Testis (tissue), 3 donors: ENCODE results near the gene KHDC4. TPM values are rescaled to one million over a fixed set of nuclear protein-coding genes. Genes with fewer than 3 reads are reported as not detected.

ENCODE experiments used
- DNase-seq: peaks from one replicate; pipeline ENCODE4 v3.0.0-alpha.2; 2019
- H3K27ac ChIP-seq, 2 donors: fragments of 200-600 bp; sonication (generic); one replicate each; pipeline ENCODE4 v1.5.1; 2019
- H3K27me3 ChIP-seq: fragments of 200-600 bp; sonication (generic); one replicate; pipeline ENCODE4 v1.5.1; 2019
- H3K36me3 ChIP-seq: fragments of 200-600 bp; sonication (generic); one replicate; pipeline ENCODE4 v1.5.1; 2017; ENCODE audit warnings: low read depth; ENCODE audit errors: missing control alignments
- H3K4me1 ChIP-seq: fragments of 200-600 bp; sonication (generic); one replicate; pipeline ENCODE4 v1.5.1; 2019
- H3K4me3 ChIP-seq, 2 donors: fragments of 200-600 bp; sonication (generic); one replicate each; pipeline ENCODE4 v1.5.1; 2017 to 2019
- H3K9me3 ChIP-seq: fragments of 200-600 bp; sonication (generic); one replicate; pipeline ENCODE4 v1.5.1; 2017
- CTCF ChIP-seq, 3 experiments: fragments of 450-650 bp in 2 of 3; fragments of 200-600 bp in 1 of 3; sonication (generic) in 1 of 3; IDR thresholded peaks; one replicate each; pipeline ENCODE4 v1.5.1; 2016 to 2019; ENCODE audit warnings: antibody characterized with exemption in 3 of 3, mild to moderate bottlenecking in 2 of 3, moderate library complexity in 1 of 3
- POLR2A ChIP-seq: fragments of 450-650 bp; IDR thresholded peaks from one replicate; pipeline ENCODE4 v1.6.1; 2017; ENCODE audit warnings: antibody characterized with exemption, mild to moderate bottlenecking, moderate library complexity
- WGBS, 2 donors: methylation state at CpG; one replicate each; pipeline ENCODE4 v1.1.5; 2018; 5-methylcytosine and 5-hydroxymethylcytosine counted together
- intact Hi-C: fragments of 100-400 bp; cut with DNase I; formaldehyde crosslinking; loops from one replicate; pipeline ENCODE4 v1.15.1; 2023; ENCODE audit warnings: low total_unique reads
- polyA plus RNA-seq: library from polyadenylated mRNA; stranded (reverse); fragments of 350-450 nt; fragmentation: Illumina TruSeq; extraction: RNeasy Lipid Tissue Mini Kit (QIAGEN cat#74804); gene quantifications from one replicate; pipeline ENCODE4 v1.2.3, GENCODE V29; 2014; ENCODE audit warnings: low read depth, low replicate concordance; ENCODE audit not compliant: insufficient read depth
- total RNA-seq, 2 donors: library from RNA; depleted of rRNA; stranded (reverse); fragments of >200 nt; gene quantifications; one replicate each; pipeline ENCODE4 v1.2.3, GENCODE V29; 2016

The KHDC4 gene
- total and polyA plus RNA-seq, 3 donors from 2014 or later: 45.5 to 95.3 (median 84.5) TPM

GRCh38 chr1:155934936-155935590 is 850 bp upstream of the KHDC4 start:
- peak; percentile 23 for DNase-seq
- Histone ChIP-seq H3K27me3 (no peaks in the 10 kb centered on the region), H3K4me3 (peak overlapping the region; percentile 57 to 97), H3K4me1 (peaks cover 45% of the 10 kb centered on the region), H3K27ac (peak overlapping the region; percentile 85 to 93), H3K36me3 (no peaks in the 10 kb centered on the region), H3K9me3 (no peaks in the 10 kb centered on the region)
- TF ChIP-seq POLR2A (no peak), CTCF (IDR thresholded peaks at IDR 0.05) (no peak)
- intact Hi-C loops: no loop called here
- WGBS, 2 donors: 56 to 60% methylated on average over 24 of the region's 24 CpGs

- Histone ChIP-seq H3K4me1 (peaks cover 45% of the 10 kb centered on the region), H3K27me3 (no peaks in the 10 kb centered on the region), H3K27ac (peak overlapping the region; percentile 69 to 93), H3K9me3 (no peaks in the 10 kb centered on the region), H3K4me3 (peak overlapping the region; percentile 60 to 97), H3K36me3 (no peaks in the 10 kb centered on the region)
- intact Hi-C loops: no loop called here
- WGBS, 2 donors: 0 to 2% methylated on average over 10 of the region's 10 CpGs
- no peak for DNase-seq
- TF ChIP-seq CTCF (IDR thresholded peaks at IDR 0.05) (no peak), POLR2A (no peak)
Observed at GRCh38 chr1:155933591-155934096, 569 bp downstream of the KHDC4 start.

GRCh38 chr1:155932487-155932886 is 1.7 kb downstream of the KHDC4 start:
- Histone ChIP-seq H3K9me3 (no peaks in the 10 kb centered on the region), H3K27ac (no peak overlapping the region), H3K27me3 (no peaks in the 10 kb centered on the region), H3K36me3 (no peaks in the 10 kb centered on the region), H3K4me1 (peaks cover 39% of the 10 kb centered on the region), H3K4me3 (no peak overlapping the region)
- WGBS, 2 donors: 60 to 81% methylated on average over 5 of the region's 5 CpGs
- TF ChIP-seq CTCF (IDR thresholded peaks at IDR 0.05) (no peak), POLR2A (no peak)
- intact Hi-C loops: no loop called here
- DNase-seq: no peak

GRCh38 chr1:155932081-155932480 is 2.1 kb downstream of the KHDC4 start:
- no peak for DNase-seq
- TF ChIP-seq CTCF (IDR thresholded peaks at IDR 0.05) (no peak), POLR2A (no peak)
- Histone ChIP-seq H3K4me1 (peaks cover 39% of the 10 kb centered on the region), H3K27me3 (no peaks in the 10 kb centered on the region), H3K9me3 (no peaks in the 10 kb centered on the region), H3K4me3 (no peak overlapping the region), H3K36me3 (no peaks in the 10 kb centered on the region), H3K27ac (no peak overlapping the region)
- intact Hi-C loops: no loop called here
- WGBS, 2 donors: 63 to 68% methylated on average over 1 of the region's 1 CpG
